H1 (cell line): ENCODE measurements around the gene CHRDL2. TPM values are rescaled to one million over a fixed set of nuclear protein-coding genes. Genes with fewer than 3 reads are reported as not detected.
A peak's percentile ranks its signal among the peaks of the same experiment; 100 is the strongest.

Source experiments
- CTCF ChIA-PET: fragments of 300-600 bp; sonication (Branson Sonifier 250); formaldehyde crosslinking; loops from one replicate; lab custom pipeline; 2021; ENCODE audit not compliant: partially characterized antibody; lab: Charles Lee
- POLR2A ChIA-PET: fragments of 300-600 bp; sonication (Branson Sonifier 250); formaldehyde crosslinking; loops from one replicate; lab custom pipeline; 2021; ENCODE audit warnings: inconsistent platforms; ENCODE audit not compliant: partially characterized antibody; lab: Charles Lee
- DNase-seq, 2 experiments: peaks; one replicate each; pipeline versions ENCODE4 v3.0.0 to v3.0.0-alpha.2; 2010 to 2022; ENCODE audit warnings: low spot score in 2 of 2, low read depth in 1 of 2, mixed read lengths in 1 of 2
- FAIRE-seq: peaks from 2 replicates; lab custom pipeline; 2011; peaks lifted over from hg19 to GRCh38; lab: Jason Lieb, UNC
- H2AFZ ChIP-seq: 2 replicates; pipeline ENCODE4 v1.8.1; 2012; ENCODE audit warnings: low read length, inconsistent platforms
- H2AK5ac ChIP-seq: 2 replicates; pipeline ENCODE4 v1.6.1; 2013; ENCODE audit warnings: low read depth, low read length
- H2BK120ac ChIP-seq: replicated peaks from 2 replicates; pipeline ENCODE3; 2013; ENCODE audit warnings: low read depth, low read length, inconsistent platforms
- H2BK12ac ChIP-seq: 2 replicates; pipeline ENCODE4 v1.6.1; 2013; ENCODE audit warnings: low read depth, low read length
- H2BK15ac ChIP-seq: 2 replicates; pipeline ENCODE4 v1.6.1; 2013; ENCODE audit warnings: low read length
- H2BK20ac ChIP-seq: 2 replicates; pipeline ENCODE4 v1.6.1; 2013; ENCODE audit warnings: low read length
- H2BK5ac ChIP-seq: 2 replicates; pipeline ENCODE4 v1.6.1; 2013; ENCODE audit warnings: low read depth, low read length
- H3K14ac ChIP-seq: 2 replicates; pipeline ENCODE4 v1.6.1; 2013; ENCODE audit warnings: inconsistent platforms; ENCODE audit not compliant: insufficient read length
- H3K18ac ChIP-seq: 2 replicates; pipeline ENCODE4 v1.6.1; 2013; ENCODE audit warnings: low read length; ENCODE audit errors: extremely low read depth
- H3K23ac ChIP-seq: 2 replicates; pipeline ENCODE4 v1.6.1; 2013; ENCODE audit warnings: inconsistent platforms; ENCODE audit not compliant: insufficient read length
- H3K23me2 ChIP-seq: 2 replicates; pipeline ENCODE4 v1.6.1; 2013; ENCODE audit warnings: low read depth, low read length
- H3K27ac ChIP-seq: 2 replicates; pipeline ENCODE4 v1.6.1; 2011; ENCODE audit warnings: low read depth, low read length, inconsistent platforms
- H3K27me3 ChIP-seq, 4 experiments: replicated peaks in 1 of 4; 1 replicate in 1 of 4; 2 replicates in 3 of 4; pipeline versions ENCODE4 v1.6.1 to v1.8.1; 2011 to 2013; ENCODE audit warnings: low read length in 3 of 4, mild to moderate bottlenecking in 3 of 4, inconsistent platforms in 2 of 4, mixed read lengths in 2 of 4, moderate library complexity in 1 of 4; ENCODE audit not compliant: control insufficient read depth in 3 of 4, insufficient read depth in 3 of 4; ENCODE audit errors: extremely low read depth in 1 of 4
- H3K36me3 ChIP-seq, 4 experiments: 2 replicates each; pipeline versions ENCODE4 v1.6.1 to v1.8.1; 2011 to 2013; ENCODE audit warnings: mild to moderate bottlenecking in 4 of 4, low read length in 3 of 4, moderate library complexity in 2 of 4, control low read depth in 1 of 4, inconsistent platforms in 1 of 4; ENCODE audit not compliant: insufficient read depth in 4 of 4, control insufficient read depth in 2 of 4
- H3K4ac ChIP-seq: replicated peaks from 2 replicates; pipeline ENCODE3; 2013; ENCODE audit warnings: low read length, low read depth, mixed read lengths, inconsistent platforms; ENCODE audit not compliant: insufficient read length
- H3K4me1 ChIP-seq, 4 experiments: replicated peaks in 1 of 4; 1 replicate in 1 of 4; 2 replicates in 3 of 4; pipeline versions ENCODE4 v1.6.1 to v1.8.1; 2011 to 2013; ENCODE audit warnings: low read length in 3 of 4, inconsistent platforms in 2 of 4, mixed read lengths in 1 of 4; ENCODE audit not compliant: insufficient read depth in 4 of 4, control insufficient read depth in 3 of 4
- H3K4me2 ChIP-seq, 2 experiments: 2 replicates each; pipeline versions ENCODE4 v1.6.1 to v1.8.1; 2011 to 2013; ENCODE audit warnings: low read depth in 2 of 2, low read length in 2 of 2, control low read depth in 1 of 2, inconsistent platforms in 1 of 2, mild to moderate bottlenecking in 1 of 2; ENCODE audit not compliant: insufficient read depth in 1 of 2
- H3K4me3 ChIP-seq, 4 experiments: fragments of 200-600, 300-600 bp in 1 of 4; sonication (generic), shearing (Covaris generic), sonication (Bioruptor Twin) in 1 of 4; 2 replicates each; pipeline versions ENCODE4 v1.5.1 to v1.8.1; 2011 to 2016; ENCODE audit warnings: low read length in 4 of 4, low read depth in 3 of 4, control low read depth in 2 of 4, inconsistent platforms in 2 of 4, mild to moderate bottlenecking in 2 of 4, mixed read lengths in 1 of 4, moderate library complexity in 1 of 4; ENCODE audit not compliant: insufficient read depth in 2 of 4; ENCODE audit errors: extremely low read depth in 1 of 4
- H3K56ac ChIP-seq: replicated peaks from 2 replicates; pipeline ENCODE3; 2013; ENCODE audit warnings: low read depth, mild to moderate bottlenecking, mixed read lengths, low read length, inconsistent platforms; ENCODE audit not compliant: insufficient read length
- H3K79me1 ChIP-seq: 2 replicates; pipeline ENCODE4 v1.6.1; 2013; ENCODE audit warnings: low read depth, low read length, control low read depth
- H3K79me2 ChIP-seq, 2 experiments: 2 replicates each; pipeline versions ENCODE4 v1.6.1 to v1.8.1; 2012 to 2013; ENCODE audit warnings: low read length in 2 of 2, mild to moderate bottlenecking in 2 of 2, inconsistent platforms in 1 of 2; ENCODE audit not compliant: insufficient read depth in 2 of 2, control insufficient read depth in 1 of 2
- H3K9ac ChIP-seq, 4 experiments: replicated peaks in 1 of 4; 1 replicate in 1 of 4; 2 replicates in 3 of 4; pipeline versions ENCODE4 v1.6.1 to v1.8.1; 2011 to 2013; ENCODE audit warnings: low read depth in 3 of 4, low read length in 3 of 4, control low read depth in 2 of 4, mild to moderate bottlenecking in 2 of 4, moderate library complexity in 2 of 4, inconsistent platforms in 1 of 4; ENCODE audit errors: extremely low read depth in 1 of 4
- H3K9me3 ChIP-seq, 2 experiments: 2 replicates each; pipeline versions ENCODE4 v1.6.1 to v1.8.1; 2012 to 2013; ENCODE audit warnings: mild to moderate bottlenecking in 2 of 2, moderate library complexity in 2 of 2, control low read depth in 1 of 2, inconsistent platforms in 1 of 2, low read depth in 1 of 2, low read length in 1 of 2, mixed read lengths in 1 of 2; ENCODE audit not compliant: insufficient read depth in 2 of 2
- H4K20me1 ChIP-seq, 2 experiments: replicated peaks in 1 of 2; 2 replicates each; pipeline versions ENCODE3 to v1.8.1; 2011 to 2013; ENCODE audit warnings: inconsistent platforms in 2 of 2, low read length in 2 of 2, mild to moderate bottlenecking in 1 of 2; ENCODE audit not compliant: insufficient read depth in 2 of 2, control insufficient read depth in 1 of 2
- H4K5ac ChIP-seq: 2 replicates; pipeline ENCODE4 v1.6.1; 2013; ENCODE audit warnings: low read length, low read depth, mixed read lengths, inconsistent platforms; ENCODE audit not compliant: insufficient read length
- H4K8ac ChIP-seq: 2 replicates; pipeline ENCODE4 v1.8.0; 2013; ENCODE audit warnings: mild to moderate bottlenecking, moderate library complexity, low read length, inconsistent platforms; ENCODE audit not compliant: insufficient read depth; ENCODE audit errors: extremely low read depth
- H4K91ac ChIP-seq: replicated peaks from 2 replicates; pipeline ENCODE3; 2013; ENCODE audit warnings: low read length, mixed read lengths, inconsistent platforms; ENCODE audit not compliant: insufficient read length
- CTBP2 ChIP-seq: IDR thresholded peaks from 2 replicates; pipeline ENCODE4 v1.7.0; 2011; ENCODE audit warnings: borderline replicate concordance, mild to moderate bottlenecking, moderate library complexity, mixed read lengths, low read length; ENCODE audit not compliant: insufficient read depth, insufficient read length
- EP300 ChIP-seq, 2 experiments: IDR thresholded peaks; 1 replicate in 1 of 2; 2 replicates in 1 of 2; pipeline ENCODE4 v1.6.1; 2011 to 2012; ENCODE audit warnings: low read depth in 2 of 2, low read length in 2 of 2, mild to moderate bottlenecking in 2 of 2, borderline replicate concordance in 1 of 2, inconsistent platforms in 1 of 2, moderate library complexity in 1 of 2
- KDM1A ChIP-seq: fragments of 200-600, 300-600 bp; sonication (generic); IDR thresholded peaks from 2 replicates; pipeline ENCODE4 v1.7.1; 2016; ENCODE audit warnings: mild to moderate bottlenecking, low read length, borderline replicate concordance
- MAFK ChIP-seq: IDR thresholded peaks from 2 replicates; pipeline ENCODE4 v1.6.1; 2012; ENCODE audit warnings: low read depth, mild to moderate bottlenecking, improper control_type of control experiment, low read length
- RAD21 ChIP-seq, 2 experiments: IDR thresholded peaks in 1 of 2; conservative IDR thresholded peaks in 1 of 2; 2 replicates each; pipeline ENCODE4 v1.6.1; 2011; ENCODE audit warnings: low read depth in 2 of 2, low read length in 2 of 2, improper control_type of control experiment in 1 of 2, inconsistent platforms in 1 of 2, mild to moderate bottlenecking in 1 of 2, moderate library complexity in 1 of 2
- RFX5 ChIP-seq: IDR thresholded peaks from 2 replicates; pipeline ENCODE4 v1.6.1; 2011; ENCODE audit warnings: low read depth, low read length, improper control_type of control experiment, borderline replicate concordance
- RXRA ChIP-seq: IDR thresholded peaks from 2 replicates; pipeline ENCODE4 v1.6.1; 2011; ENCODE audit warnings: low read depth, mild to moderate bottlenecking, low read length, moderate library complexity; ENCODE audit not compliant: insufficient read depth
- TBP ChIP-seq: IDR thresholded peaks from 2 replicates; pipeline ENCODE4 v1.6.1; 2011; ENCODE audit warnings: low read depth, low read length, improper control_type of control experiment
- YY1 ChIP-seq: IDR thresholded peaks from 2 replicates; pipeline ENCODE4 v1.6.1; 2011; ENCODE audit warnings: low read depth, mild to moderate bottlenecking, low read length
- WGBS, 2 experiments: shearing (Covaris generic) in 1 of 2; methylation state at CpG; one replicate each; pipeline versions ENCODE4 v1.1.6 to v1.1.7; 2013 to 2015; ENCODE audit warnings: low lambda C conversion rate in 2 of 2, mixed read lengths in 2 of 2, inconsistent platforms in 1 of 2, low coverage in 1 of 2, missing lambda C conversion rate in 1 of 2; ENCODE audit not compliant: insufficient replicate concordance in 2 of 2, insufficient coverage in 1 of 2, insufficient read length in 1 of 2; ENCODE audit errors: extremely low coverage in 1 of 2, missing lambda C conversion rate in 1 of 2; 5-methylcytosine and 5-hydroxymethylcytosine counted together
- polyA plus RNA-seq, 7 experiments: library from polyadenylated mRNA; depleted of rRNA in 3 of 7; stranded (reverse) in 5 of 7; unstranded in 2 of 7; fragments of >200 nt in 5 of 7; fragments of 200-250 nt in 2 of 7; gene quantifications; 1 replicate in 5 of 7; 2 replicates in 1 of 7; 4 replicates in 1 of 7; pipeline versions ENCODE4 v1.2.1 to v1.2.3, GENCODE V29; 2011 to 2013; ENCODE audit warnings: missing spikeins in 2 of 7, mixed read lengths in 2 of 7
- total RNA-seq: library from RNA; stranded (reverse); fragmentation: NEBNext Ultra II Directional; extraction: Animal tissue kit (Norgen Biotek cat#: 25700); gene quantifications from 2 replicates; pipeline ENCODE4 v1.2.1, GENCODE V29; 2021

The CHRDL2 gene
- total and polyA plus RNA-seq, 2 of the 8 experiments (the other 6 are each of a cell fraction or from before 2014, with no cell fraction given): 0.26 to 0.48 TPM

GRCh38 chr11:74748211-74749126, 17.2 kb upstream of the CHRDL2 start, which contains the start of gene RNF169:
Gene RNF169, plus strand, starts transcription at chr11:74748849. Its CDS starts 32 bp downstream, at chr11:74748881.
- CTCF ChIA-PET: interaction anchor here (0.6 to 3.5 kb wide), 4 partner anchors 9 to 784 kb away, joined by 3 to 14 read pairs (median 4); no protein-coding TSS in a partner anchor
- Histone ChIP-seq H4K91ac (no peak within 1 kb of the TSS), H2BK5ac (peak within 1 kb of the TSS; percentile 69; the same call in 1 of the 2 replicates), H2BK120ac (no peak within 1 kb of the TSS), H3K9ac (peak within 1 kb of the TSS; percentile 76 to 96 (median 82)), H3K14ac (no peak within 1 kb of the TSS), H3K27me3 (peaks cover 0 to 2% (median 0%) of the 10 kb centered on the region in 4 experiments; a peak in 1 of 7 replicates), H2BK12ac (peak within 1 kb of the TSS; percentile 44), H3K27ac (peak within 1 kb of the TSS; percentile 83), H3K23me2 (peaks cover 9% of the 10 kb centered on the region; the same call in 1 of the 2 replicates), H3K18ac (no peak within 1 kb of the TSS; the same call in none of the 2 replicates), H4K20me1 (no peaks in the 10 kb centered on the region), H3K4ac (no peak within 1 kb of the TSS), H3K4me3 (peak within 1 kb of the TSS; percentile 50 to 77 (median 59)), H2AK5ac (peak within 1 kb of the TSS; percentile 33), H3K23ac (no peak within 1 kb of the TSS), H3K79me1 (peaks cover 5% of the 10 kb centered on the region), H2BK20ac (no peak within 1 kb of the TSS; the same call in 1 of the 2 replicates), H2BK15ac (no peak within 1 kb of the TSS; the same call in 1 of the 2 replicates), H3K36me3 (no peaks in the 10 kb centered on the region), H3K79me2 (peaks cover 0 to 33% of the 10 kb centered on the region in 2 experiments; a peak in 2 of 4 replicates), H3K4me1 (peaks cover 3 to 6% (median 4%) of the 10 kb centered on the region in 4 experiments; a peak in 5 of 7 replicates), H4K5ac (no peak within 1 kb of the TSS), H3K9me3 (no peaks in the 10 kb centered on the region; a peak in 1 of 4 replicates), H4K8ac (peak within 1 kb of the TSS; percentile 95; the same call in 1 of the 2 replicates), H3K4me2 (peak within 1 kb of the TSS; percentile 82 to 95), H2AFZ (peak within 1 kb of the TSS; percentile 99), H3K56ac (no peak within 1 kb of the TSS)
- FAIRE-seq: no peak
- POLR2A ChIA-PET: interaction anchor here (0.6 to 3.3 kb wide), 11 partner anchors 9 to 793 kb away, joined by 3 to 13 read pairs (median 3); partner anchors contain the start of genes CHRDL2 and LIPT2
- peak; percentile 84 to 86 for DNase-seq
- 4% methylated on average over 47 of the region's 47 CpGs; no CpG with 5 or more reads in 1 of the 2 experiments for WGBS, 2 experiments
- no peak for TF ChIP-seq EP300 (IDR thresholded peaks at IDR 0.05; ENCODE audit: borderline replicate concordance in 1 of 2, low read depth in 2 of 2, low read length in 2 of 2)
- no peak for TF ChIP-seq MAFK
- peak; percentile 17; the same call in 1 of the 2 replicates for TF ChIP-seq RFX5
- TF ChIP-seq RXRA: no peak
- peak; percentile 70 for TF ChIP-seq TBP
- TF ChIP-seq RAD21 (IDR thresholded peaks at IDR 0.05 in 1 of 2, conservative IDR thresholded peaks at IDR 0.05 in 1 of 2; ENCODE audit: low read depth in 2 of 2, low read length in 2 of 2): no peak
- no peak for TF ChIP-seq CTBP2
- TF ChIP-seq KDM1A: no peak
- peak; percentile 97 for TF ChIP-seq YY1
